Fibroblast of lung (primary cell): ENCODE results near the gene MEGF10. TPM values are rescaled to one million over a fixed set of nuclear protein-coding genes. Genes with fewer than 3 reads are reported as not detected.

ENCODE experiments used
- DNase-seq, 2 donors: peaks; one replicate each; pipeline versions ENCODE4 v3.0.0 to v3.0.0-alpha.2; 2010; ENCODE audit warnings: low read depth in 2 of 2
- H2AFZ ChIP-seq: 2 replicates; pipeline ENCODE4 v1.5.1; 2012; ENCODE audit warnings: low read length, control low read depth, inconsistent platforms
- H3K27ac ChIP-seq: 2 replicates; pipeline ENCODE4 v1.5.1; 2011; ENCODE audit warnings: low read length, control low read depth; ENCODE audit not compliant: insufficient read depth
- H3K27me3 ChIP-seq: 2 replicates; pipeline ENCODE4 v1.5.1; 2011; ENCODE audit warnings: mild to moderate bottlenecking, low read length; ENCODE audit not compliant: control insufficient read depth, insufficient read depth
- H3K36me3 ChIP-seq: 2 replicates; pipeline ENCODE4 v1.5.1; 2011; ENCODE audit warnings: low read length; ENCODE audit not compliant: control insufficient read depth, insufficient read depth
- H3K4me1 ChIP-seq: 2 replicates; pipeline ENCODE4 v1.5.1; 2011; ENCODE audit warnings: low read length; ENCODE audit not compliant: control insufficient read depth, insufficient read depth; ENCODE audit errors: extremely low read depth
- H3K4me2 ChIP-seq: 2 replicates; pipeline ENCODE4 v1.5.1; 2011; ENCODE audit warnings: low read length, control low read depth; ENCODE audit not compliant: insufficient read depth; ENCODE audit errors: extremely low read depth
- H3K4me3 ChIP-seq, 4 experiments: fragments of 200-600 bp in 1 of 4; sonication (generic) in 1 of 4; replicated peaks in 1 of 4; 2 replicates each; pipeline ENCODE4 v1.5.1; 2011 to 2016; ENCODE audit warnings: low read length in 4 of 4, low read depth in 3 of 4, mild to moderate bottlenecking in 3 of 4, control low read depth in 2 of 4, inconsistent platforms in 1 of 4, mixed read lengths in 1 of 4; ENCODE audit not compliant: insufficient read depth in 1 of 4; ENCODE audit errors: control extremely low read depth in 1 of 4
- H3K79me2 ChIP-seq: 2 replicates; pipeline ENCODE4 v1.5.1; 2012; ENCODE audit warnings: mild to moderate bottlenecking, low read length, inconsistent platforms; ENCODE audit not compliant: control insufficient read depth, insufficient read depth
- H3K9ac ChIP-seq: 2 replicates; pipeline ENCODE4 v1.5.1; 2011; ENCODE audit warnings: mild to moderate bottlenecking, low read length, control low read depth; ENCODE audit not compliant: insufficient read depth
- H3K9me3 ChIP-seq: 2 replicates; pipeline ENCODE4 v1.5.1; 2012; ENCODE audit warnings: low read depth, low read length; ENCODE audit not compliant: control insufficient read depth, insufficient read depth
- H4K20me1 ChIP-seq: 2 replicates; pipeline ENCODE4 v1.5.1; 2011; ENCODE audit warnings: low read length; ENCODE audit not compliant: control insufficient read depth, insufficient read depth; ENCODE audit errors: extremely low read depth
- EZH2 ChIP-seq: IDR thresholded peaks from 2 replicates; pipeline ENCODE4 v1.5.1; 2012; ENCODE audit warnings: low read length, control low read depth, mild to moderate bottlenecking; ENCODE audit errors: missing control alignments
- polyA plus RNA-seq, 2 donors: library from polyadenylated mRNA; depleted of rRNA in 1 of 2; stranded (reverse) in 1 of 2; unstranded in 1 of 2; fragments of >200 nt; gene quantifications; 2 replicates each; pipeline ENCODE4 v1.2.1, GENCODE V29; 2011 to 2012; ENCODE audit warnings: missing spikeins in 1 of 2
- total RNA-seq: library from RNA; depleted of rRNA; stranded (reverse); fragments of >200 nt; gene quantifications from 2 replicates; pipeline ENCODE4 v1.2.1, GENCODE V29; 2014
- TF ChIP-seq, protein P1 (sequence below), 2 donors: IDR thresholded peaks in 1 of 2; conservative IDR thresholded peaks in 1 of 2; 1 replicate in 1 of 2; 2 replicates in 1 of 2; pipeline ENCODE4 v1.5.1; 2011 to 2012; ENCODE audit warnings: low read length in 2 of 2, control low read depth in 1 of 2, inconsistent platforms in 1 of 2, low read depth in 1 of 2, mild to moderate bottlenecking in 1 of 2

The MEGF10 gene
- total and polyA plus RNA-seq, 2 donors (not counting 1 experiment from before 2014, with no cell fraction given): under 0.01 to 0.02 TPM

DNA sequence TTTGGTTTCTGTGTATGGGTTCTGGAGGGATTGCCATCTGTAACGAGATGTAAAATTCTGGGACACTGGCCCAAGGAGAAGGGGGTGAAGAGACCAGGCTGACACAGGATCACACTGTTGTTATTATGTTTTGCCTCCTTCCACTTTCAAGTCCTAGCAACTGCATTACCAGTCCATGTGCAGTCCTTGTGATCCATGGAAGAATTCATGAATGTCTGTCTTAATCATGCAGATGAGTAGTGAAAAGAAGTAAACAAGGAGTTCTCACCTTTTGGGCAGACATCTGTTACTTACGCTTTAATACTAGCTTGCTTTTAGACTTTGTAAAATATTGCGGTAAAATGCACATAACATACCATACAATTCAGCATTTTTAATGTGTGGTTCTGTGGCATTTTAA is 18.3 kb downstream of the MEGF10 start:
- H4K20me1 ChIP-seq: no peaks in the 10 kb centered on the region
- H3K4me1 ChIP-seq: no peaks in the 10 kb centered on the region
- no peaks in the 10 kb centered on the region for H3K9me3 ChIP-seq
- no peak for DNase-seq
- peaks cover 8% of the 10 kb centered on the region for H3K27me3 ChIP-seq
- no peak overlapping the region for H3K27ac ChIP-seq
- no peak overlapping the region for H3K4me3 ChIP-seq
- H3K36me3 ChIP-seq: no peaks in the 10 kb centered on the region
- no peak overlapping the region for H3K9ac ChIP-seq
- no peak for TF ChIP-seq EZH2
- TF ChIP-seq, protein P1, sequence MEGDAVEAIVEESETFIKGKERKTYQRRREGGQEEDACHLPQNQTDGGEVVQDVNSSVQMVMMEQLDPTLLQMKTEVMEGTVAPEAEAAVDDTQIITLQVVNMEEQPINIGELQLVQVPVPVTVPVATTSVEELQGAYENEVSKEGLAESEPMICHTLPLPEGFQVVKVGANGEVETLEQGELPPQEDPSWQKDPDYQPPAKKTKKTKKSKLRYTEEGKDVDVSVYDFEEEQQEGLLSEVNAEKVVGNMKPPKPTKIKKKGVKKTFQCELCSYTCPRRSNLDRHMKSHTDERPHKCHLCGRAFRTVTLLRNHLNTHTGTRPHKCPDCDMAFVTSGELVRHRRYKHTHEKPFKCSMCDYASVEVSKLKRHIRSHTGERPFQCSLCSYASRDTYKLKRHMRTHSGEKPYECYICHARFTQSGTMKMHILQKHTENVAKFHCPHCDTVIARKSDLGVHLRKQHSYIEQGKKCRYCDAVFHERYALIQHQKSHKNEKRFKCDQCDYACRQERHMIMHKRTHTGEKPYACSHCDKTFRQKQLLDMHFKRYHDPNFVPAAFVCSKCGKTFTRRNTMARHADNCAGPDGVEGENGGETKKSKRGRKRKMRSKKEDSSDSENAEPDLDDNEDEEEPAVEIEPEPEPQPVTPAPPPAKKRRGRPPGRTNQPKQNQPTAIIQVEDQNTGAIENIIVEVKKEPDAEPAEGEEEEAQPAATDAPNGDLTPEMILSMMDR (conservative IDR thresholded peaks at IDR 0.05 in 1 of 2, IDR thresholded peaks at IDR 0.05 in 1 of 2; ENCODE audit: low read depth in 1 of 2, low read length in 2 of 2): no peak
- H3K79me2 ChIP-seq: no peaks in the 10 kb centered on the region
- no peak overlapping the region for H3K4me2 ChIP-seq
- H2AFZ ChIP-seq: no peak overlapping the region

DNA sequence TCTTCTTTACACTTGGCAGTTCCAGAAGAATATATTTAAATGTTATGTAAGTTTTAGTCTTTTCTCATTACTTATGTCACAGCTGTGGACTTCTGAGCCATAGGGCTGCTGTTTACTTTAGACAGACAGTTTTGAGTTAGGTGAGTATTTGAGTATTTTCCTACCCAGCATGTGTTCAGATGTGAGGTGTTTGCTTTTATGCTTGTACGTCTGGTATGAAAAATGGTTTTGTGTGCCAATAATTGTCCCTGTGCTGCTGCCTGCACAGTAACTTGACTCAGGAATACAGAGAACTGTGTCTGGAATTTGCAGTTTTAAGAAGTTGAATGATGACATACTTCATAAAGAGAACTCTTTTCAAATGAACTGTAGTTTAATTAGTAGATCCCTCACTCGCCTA is 20.8 kb downstream of the MEGF10 start:
- no peak for TF ChIP-seq EZH2
- TF ChIP-seq, protein P1 (conservative IDR thresholded peaks at IDR 0.05 in 1 of 2, IDR thresholded peaks at IDR 0.05 in 1 of 2; ENCODE audit: low read depth in 1 of 2, low read length in 2 of 2): no peak
- Histone ChIP-seq H3K9ac (no peak overlapping the region), H3K9me3 (no peaks in the 10 kb centered on the region), H3K4me3 (no peak overlapping the region), H2AFZ (no peak overlapping the region), H3K4me2 (no peak overlapping the region), H4K20me1 (no peaks in the 10 kb centered on the region), H3K79me2 (no peaks in the 10 kb centered on the region), H3K27ac (no peak overlapping the region), H3K27me3 (peaks cover 8% of the 10 kb centered on the region), H3K4me1 (no peaks in the 10 kb centered on the region), H3K36me3 (no peaks in the 10 kb centered on the region)
- DNase-seq: no peak

DNA sequence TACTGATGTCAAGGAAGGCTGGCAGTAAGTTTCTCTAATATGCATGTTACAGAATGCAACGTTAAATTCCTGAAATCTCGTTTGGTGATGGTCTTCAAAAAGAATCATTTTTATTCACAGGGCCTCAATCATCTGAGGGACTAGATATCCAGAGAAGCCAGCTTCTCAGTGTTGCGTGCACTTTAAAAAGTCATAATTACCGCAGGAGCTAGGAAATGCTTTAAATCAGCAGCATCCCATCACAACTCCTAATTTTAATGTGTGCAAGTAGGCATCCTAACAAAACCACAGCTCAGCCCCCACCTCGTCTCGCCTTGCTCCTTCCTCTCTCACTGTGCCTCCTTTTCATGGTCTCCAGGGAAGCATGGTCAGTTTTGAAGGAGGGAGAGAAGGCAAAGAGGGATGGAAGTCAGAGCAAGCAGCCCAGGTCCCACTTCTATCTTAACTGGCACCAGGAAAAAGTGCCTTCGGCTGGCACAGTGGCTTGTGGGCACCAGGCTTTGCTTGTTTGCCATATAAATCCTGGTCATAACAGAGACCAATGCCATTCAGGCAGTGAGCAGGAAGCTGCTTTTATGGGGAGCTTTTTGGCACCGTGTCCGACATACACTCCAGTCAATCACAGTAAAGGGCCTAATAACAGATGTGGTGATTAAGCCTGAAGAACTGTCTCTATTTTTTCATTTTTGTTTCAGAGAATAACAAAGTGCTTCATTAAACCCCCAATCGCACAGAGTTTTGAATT is 21.4 kb downstream of the MEGF10 start:
- Histone ChIP-seq H3K27ac (no peak overlapping the region), H3K9ac (no peak overlapping the region)

More for the DNA sequence above, 21.4 kb downstream of the MEGF10 start:
- no peak for TF ChIP-seq EZH2
- TF ChIP-seq, protein P1 (conservative IDR thresholded peaks at IDR 0.05 in 1 of 2, IDR thresholded peaks at IDR 0.05 in 1 of 2; ENCODE audit: low read depth in 1 of 2, low read length in 2 of 2): no peak
- H3K79me2 ChIP-seq: no peaks in the 10 kb centered on the region
- no peak overlapping the region for H3K4me3 ChIP-seq
- no peaks in the 10 kb centered on the region for H4K20me1 ChIP-seq
- peaks cover 8% of the 10 kb centered on the region for H3K27me3 ChIP-seq
- no peak for DNase-seq
- no peaks in the 10 kb centered on the region for H3K4me1 ChIP-seq
- H3K9me3 ChIP-seq: no peaks in the 10 kb centered on the region
- no peak overlapping the region for H2AFZ ChIP-seq
- no peaks in the 10 kb centered on the region for H3K36me3 ChIP-seq
- H3K4me2 ChIP-seq: no peak overlapping the region
